H1 (cell line): ENCODE data around the gene PPM1L.

Experiments used
- EP300 ChIP-seq, 2 experiments: IDR thresholded peaks; 1 replicate in 1 of 2; 2 replicates in 1 of 2; pipeline ENCODE4 v1.6.1; 2011 to 2012; ENCODE audit warnings: low read depth in 2 of 2, low read length in 2 of 2, mild to moderate bottlenecking in 2 of 2, borderline replicate concordance in 1 of 2, inconsistent platforms in 1 of 2, moderate library complexity in 1 of 2
- EZH2 ChIP-seq: fragments of 200-600 bp; sonication (generic); IDR thresholded peaks from 2 replicates; pipeline ENCODE4 v1.7.1; 2012; ENCODE audit warnings: low read depth, mild to moderate bottlenecking, moderate library complexity, low read length, inconsistent platforms; ENCODE audit not compliant: severe bottlenecking
- SIN3A ChIP-seq, 2 experiments: IDR thresholded peaks in 1 of 2; conservative IDR thresholded peaks in 1 of 2; 2 replicates each; pipeline ENCODE4 v1.6.1; 2011 to 2012; ENCODE audit warnings: low read length in 2 of 2, improper control_type of control experiment in 1 of 2, low read depth in 1 of 2, mild to moderate bottlenecking in 1 of 2
- SIRT6 ChIP-seq: IDR thresholded peaks from one replicate; pipeline ENCODE4 v1.7.1; 2012; ENCODE audit warnings: low read length, inconsistent platforms

DNA sequence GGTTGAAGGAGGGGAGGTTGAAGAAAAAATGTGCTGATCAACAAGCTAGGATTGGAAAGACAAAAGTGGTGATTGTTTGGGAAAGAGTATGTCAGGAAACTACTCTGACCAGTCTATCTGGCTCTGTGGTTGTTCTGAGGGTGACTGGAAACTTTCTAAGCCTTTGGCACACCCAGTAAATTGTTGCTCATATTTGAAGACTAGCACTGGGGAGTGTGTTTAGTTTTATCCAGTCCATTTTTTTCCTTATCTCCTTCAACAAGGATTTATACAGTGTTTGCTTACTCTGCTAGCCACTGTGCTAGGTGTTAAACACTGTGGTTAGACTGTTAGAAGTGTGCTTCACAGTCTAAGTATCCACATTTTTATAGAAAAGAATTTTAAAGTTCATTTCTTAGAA lies 28.8 kb downstream of the PPM1L start:
- TF ChIP-seq EZH2 (no peak), SIRT6 (no peak), SIN3A (conservative IDR thresholded peaks at IDR 0.05 in 1 of 2, IDR thresholded peaks at IDR 0.05 in 1 of 2; ENCODE audit: low read depth in 1 of 2, low read length in 2 of 2) (no peak), EP300 (IDR thresholded peaks at IDR 0.05; ENCODE audit: borderline replicate concordance in 1 of 2, low read depth in 2 of 2, low read length in 2 of 2) (no peak)
